ENCODE data around the gene FOXQ1.

DNA sequence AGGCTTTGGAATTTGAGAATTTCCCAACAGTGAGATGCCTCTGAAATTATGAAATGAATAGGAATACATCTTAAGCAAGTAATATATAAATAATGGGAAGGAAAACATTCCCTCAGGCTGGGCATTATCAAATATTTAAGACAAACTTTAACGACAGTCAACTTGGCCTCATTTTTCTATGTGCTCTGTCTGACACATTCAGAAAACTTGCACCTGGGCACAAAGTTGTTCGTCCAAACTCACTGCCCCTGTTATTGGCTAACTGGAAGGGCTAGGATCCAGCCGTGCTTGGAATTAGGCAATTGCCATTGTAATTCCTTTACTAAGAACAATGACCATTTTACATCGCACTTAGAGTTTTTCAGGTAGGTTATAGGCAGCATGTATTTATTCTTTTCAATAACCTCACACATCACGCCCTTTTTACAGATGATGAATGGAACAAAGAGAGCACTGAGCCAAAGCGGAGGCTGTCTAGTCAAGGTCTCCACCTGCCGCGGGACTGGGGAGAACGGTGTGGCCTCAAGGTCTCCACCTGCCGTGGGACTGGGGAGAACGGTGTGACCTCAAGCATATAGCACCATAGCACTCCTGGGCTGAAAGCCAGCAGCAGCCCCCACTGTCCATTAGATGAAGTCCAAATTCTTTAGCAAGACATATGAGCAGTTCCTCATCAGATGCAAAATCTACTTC is 40.7 kb upstream of the FOXQ1 start:
- no peak for TF ChIP-seq POLR2AphosphoS5 (IDR thresholded peaks at IDR 0.05)
- TF ChIP-seq, protein P1, sequence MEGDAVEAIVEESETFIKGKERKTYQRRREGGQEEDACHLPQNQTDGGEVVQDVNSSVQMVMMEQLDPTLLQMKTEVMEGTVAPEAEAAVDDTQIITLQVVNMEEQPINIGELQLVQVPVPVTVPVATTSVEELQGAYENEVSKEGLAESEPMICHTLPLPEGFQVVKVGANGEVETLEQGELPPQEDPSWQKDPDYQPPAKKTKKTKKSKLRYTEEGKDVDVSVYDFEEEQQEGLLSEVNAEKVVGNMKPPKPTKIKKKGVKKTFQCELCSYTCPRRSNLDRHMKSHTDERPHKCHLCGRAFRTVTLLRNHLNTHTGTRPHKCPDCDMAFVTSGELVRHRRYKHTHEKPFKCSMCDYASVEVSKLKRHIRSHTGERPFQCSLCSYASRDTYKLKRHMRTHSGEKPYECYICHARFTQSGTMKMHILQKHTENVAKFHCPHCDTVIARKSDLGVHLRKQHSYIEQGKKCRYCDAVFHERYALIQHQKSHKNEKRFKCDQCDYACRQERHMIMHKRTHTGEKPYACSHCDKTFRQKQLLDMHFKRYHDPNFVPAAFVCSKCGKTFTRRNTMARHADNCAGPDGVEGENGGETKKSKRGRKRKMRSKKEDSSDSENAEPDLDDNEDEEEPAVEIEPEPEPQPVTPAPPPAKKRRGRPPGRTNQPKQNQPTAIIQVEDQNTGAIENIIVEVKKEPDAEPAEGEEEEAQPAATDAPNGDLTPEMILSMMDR (IDR thresholded peaks at IDR 0.05) = no peak
- TF ChIP-seq POLR2A (IDR thresholded peaks at IDR 0.05) = no peak

Data from prostate gland (tissue), 2 donors.